ENCODE data around the gene SGMS1.

DNA sequence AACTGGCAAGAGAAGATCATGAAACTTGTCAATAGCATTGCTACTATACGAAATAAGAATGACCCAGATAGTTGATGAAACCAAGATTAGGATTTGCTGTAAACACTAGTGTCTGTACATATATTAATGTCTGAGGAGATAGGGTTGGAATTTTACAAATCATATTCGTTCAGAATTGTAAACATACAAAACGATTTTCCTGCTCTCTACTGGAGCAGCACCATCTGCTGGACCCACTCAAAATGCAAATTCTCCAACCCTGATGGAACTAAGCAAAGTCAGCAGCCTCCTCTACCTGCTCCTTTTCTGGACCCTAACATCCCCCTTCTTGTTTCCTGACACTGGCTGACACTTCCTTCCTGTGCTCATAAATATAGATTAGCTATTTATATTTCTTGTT is 29.4 kb upstream of the SGMS1 start:
- TF ChIP-seq, protein P1, sequence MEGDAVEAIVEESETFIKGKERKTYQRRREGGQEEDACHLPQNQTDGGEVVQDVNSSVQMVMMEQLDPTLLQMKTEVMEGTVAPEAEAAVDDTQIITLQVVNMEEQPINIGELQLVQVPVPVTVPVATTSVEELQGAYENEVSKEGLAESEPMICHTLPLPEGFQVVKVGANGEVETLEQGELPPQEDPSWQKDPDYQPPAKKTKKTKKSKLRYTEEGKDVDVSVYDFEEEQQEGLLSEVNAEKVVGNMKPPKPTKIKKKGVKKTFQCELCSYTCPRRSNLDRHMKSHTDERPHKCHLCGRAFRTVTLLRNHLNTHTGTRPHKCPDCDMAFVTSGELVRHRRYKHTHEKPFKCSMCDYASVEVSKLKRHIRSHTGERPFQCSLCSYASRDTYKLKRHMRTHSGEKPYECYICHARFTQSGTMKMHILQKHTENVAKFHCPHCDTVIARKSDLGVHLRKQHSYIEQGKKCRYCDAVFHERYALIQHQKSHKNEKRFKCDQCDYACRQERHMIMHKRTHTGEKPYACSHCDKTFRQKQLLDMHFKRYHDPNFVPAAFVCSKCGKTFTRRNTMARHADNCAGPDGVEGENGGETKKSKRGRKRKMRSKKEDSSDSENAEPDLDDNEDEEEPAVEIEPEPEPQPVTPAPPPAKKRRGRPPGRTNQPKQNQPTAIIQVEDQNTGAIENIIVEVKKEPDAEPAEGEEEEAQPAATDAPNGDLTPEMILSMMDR (IDR thresholded peaks at IDR 0.05), result no peak
- no peak for TF ChIP-seq POLR2A (IDR thresholded peaks at IDR 0.05)
